Activated naive CD8-positive, alpha-beta T cell (primary cell): ENCODE data around the gene GNB1L.

Source experiments
- H3K27ac Mint-ChIP-seq: one replicate; pipeline ENCODE4 v1.8.0; 2021; ENCODE audit warnings: mixed read lengths
- H3K27me3 Mint-ChIP-seq: one replicate; pipeline ENCODE4 v1.8.0; 2021; ENCODE audit warnings: mixed read lengths
- H3K36me3 Mint-ChIP-seq: one replicate; pipeline ENCODE4 v1.8.0; 2021; ENCODE audit warnings: mixed read lengths
- H3K4me1 Mint-ChIP-seq: one replicate; pipeline ENCODE4 v1.8.0; 2021; ENCODE audit warnings: low read depth, mixed read lengths
- H3K4me3 Mint-ChIP-seq: one replicate; pipeline ENCODE4 v1.8.0; 2021; ENCODE audit warnings: mild to moderate bottlenecking, mixed read lengths
- H3K9me3 Mint-ChIP-seq: one replicate; pipeline ENCODE4 v1.8.0; 2021; ENCODE audit warnings: low read depth, mixed read lengths

Gene GNB1L

DNA sequence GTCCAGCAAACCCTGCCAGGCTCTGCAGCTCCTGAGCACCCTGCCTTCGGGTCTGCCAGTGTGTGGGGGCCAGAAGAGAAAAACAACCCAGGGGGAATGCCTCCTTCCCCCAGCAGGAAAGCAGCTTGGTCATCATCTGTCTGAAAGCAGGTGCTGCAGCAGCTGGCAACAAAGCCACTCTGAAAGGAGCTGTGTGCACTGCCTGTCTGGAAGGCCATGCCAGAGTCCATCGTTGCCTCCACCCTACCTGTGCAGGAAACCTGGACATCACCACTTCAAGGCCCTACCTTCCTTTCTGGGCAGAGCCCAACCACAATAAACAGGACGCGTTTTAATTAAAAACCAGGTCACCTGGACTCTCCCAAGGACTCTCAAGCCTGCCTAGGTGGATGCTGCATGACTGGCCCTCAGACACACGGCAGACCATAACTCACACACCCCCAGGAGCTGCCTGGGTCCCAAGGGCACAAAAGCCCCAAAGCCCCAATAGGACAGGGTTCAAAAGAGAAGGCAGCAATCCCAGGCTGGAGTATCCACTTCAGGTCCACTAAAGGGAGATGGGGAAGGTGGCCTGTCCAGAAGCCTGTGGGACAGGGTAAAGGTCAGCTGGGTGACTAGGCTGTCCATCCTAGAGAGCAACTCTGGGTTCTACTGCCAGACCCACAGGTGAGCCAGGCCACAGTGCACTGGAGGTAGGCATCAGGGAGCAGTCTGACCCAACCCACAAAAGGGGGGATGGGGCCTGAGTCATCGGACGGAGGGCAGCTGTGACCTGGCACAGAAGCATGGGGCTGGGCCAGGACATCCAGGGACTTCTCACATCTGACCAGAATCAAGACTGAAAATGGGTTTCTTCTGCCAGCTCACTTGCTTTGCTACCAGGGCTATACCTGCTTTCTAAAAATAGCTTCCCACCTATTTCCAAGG lies 6.1 kb downstream of the GNB1L start:
- H3K27me3 Mint-ChIP-seq = no peaks in the 10 kb centered on the region
- H3K4me1 Mint-ChIP-seq = peaks cover 57% of the 10 kb centered on the region
- H3K9me3 Mint-ChIP-seq = no peaks in the 10 kb centered on the region
- H3K4me3 Mint-ChIP-seq = no peak overlapping the region
- peak overlapping the region; percentile 46 for H3K27ac Mint-ChIP-seq
- peaks cover 3% of the 10 kb centered on the region for H3K36me3 Mint-ChIP-seq

DNA sequence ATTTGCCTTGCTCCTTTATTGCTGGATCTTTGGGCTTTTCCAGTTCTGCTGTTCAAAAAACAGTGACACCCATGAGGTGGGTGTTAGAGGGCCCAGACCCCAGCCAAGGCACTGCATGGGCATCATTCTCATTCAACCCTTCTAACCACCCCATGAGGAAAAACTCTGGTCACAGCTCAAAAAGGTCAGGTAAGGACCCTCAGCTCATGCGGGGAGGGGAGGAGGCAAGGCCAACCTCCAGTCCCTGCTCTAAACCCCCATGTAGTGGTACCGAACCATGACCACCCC lies 7.4 kb downstream of the GNB1L start:
- Mint-ChIP-seq H3K36me3 (peaks cover 3% of the 10 kb centered on the region), H3K27me3 (no peaks in the 10 kb centered on the region), H3K27ac (no peak overlapping the region), H3K9me3 (no peaks in the 10 kb centered on the region), H3K4me3 (no peak overlapping the region), H3K4me1 (peaks cover 44% of the 10 kb centered on the region)

DNA sequence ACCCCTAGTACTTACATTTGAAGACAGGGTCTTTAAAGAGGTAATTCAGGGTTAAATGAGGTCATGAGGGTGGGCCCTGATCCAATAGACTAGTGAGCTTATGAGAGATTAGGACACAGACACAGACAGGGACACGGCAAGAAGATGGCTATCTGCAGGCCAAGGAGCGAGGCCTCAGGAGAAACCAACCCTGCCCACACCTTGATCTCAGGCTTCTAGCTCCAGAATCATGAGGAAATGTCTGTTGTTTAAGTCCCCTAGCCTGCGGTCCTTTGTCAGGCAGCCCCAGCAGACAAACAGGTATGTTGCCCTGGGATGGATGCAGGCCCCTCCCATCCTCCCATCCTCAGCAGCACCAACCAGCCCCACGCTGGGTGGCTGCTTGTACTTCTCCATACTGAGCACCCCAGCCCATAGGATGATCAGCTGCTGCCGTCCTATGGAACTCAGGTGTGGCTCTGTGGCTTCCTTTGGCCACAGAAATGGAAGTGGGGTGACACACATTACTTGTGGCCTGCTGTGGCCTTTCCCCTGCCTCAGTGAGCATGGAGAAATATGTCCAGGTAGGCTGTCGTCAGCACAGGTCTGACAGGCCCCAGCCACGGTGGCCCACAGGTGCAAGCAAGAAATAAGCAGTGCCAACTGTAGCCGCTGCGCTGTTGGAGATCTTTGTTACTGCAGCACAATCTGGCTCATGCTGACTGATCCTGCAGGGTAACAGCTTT lies 7.9 kb downstream of the GNB1L start:
- Mint-ChIP-seq H3K36me3 (peaks cover 3% of the 10 kb centered on the region), H3K4me1 (peaks cover 41% of the 10 kb centered on the region), H3K4me3 (no peak overlapping the region), H3K27ac (no peak overlapping the region), H3K27me3 (no peaks in the 10 kb centered on the region), H3K9me3 (no peaks in the 10 kb centered on the region)

DNA sequence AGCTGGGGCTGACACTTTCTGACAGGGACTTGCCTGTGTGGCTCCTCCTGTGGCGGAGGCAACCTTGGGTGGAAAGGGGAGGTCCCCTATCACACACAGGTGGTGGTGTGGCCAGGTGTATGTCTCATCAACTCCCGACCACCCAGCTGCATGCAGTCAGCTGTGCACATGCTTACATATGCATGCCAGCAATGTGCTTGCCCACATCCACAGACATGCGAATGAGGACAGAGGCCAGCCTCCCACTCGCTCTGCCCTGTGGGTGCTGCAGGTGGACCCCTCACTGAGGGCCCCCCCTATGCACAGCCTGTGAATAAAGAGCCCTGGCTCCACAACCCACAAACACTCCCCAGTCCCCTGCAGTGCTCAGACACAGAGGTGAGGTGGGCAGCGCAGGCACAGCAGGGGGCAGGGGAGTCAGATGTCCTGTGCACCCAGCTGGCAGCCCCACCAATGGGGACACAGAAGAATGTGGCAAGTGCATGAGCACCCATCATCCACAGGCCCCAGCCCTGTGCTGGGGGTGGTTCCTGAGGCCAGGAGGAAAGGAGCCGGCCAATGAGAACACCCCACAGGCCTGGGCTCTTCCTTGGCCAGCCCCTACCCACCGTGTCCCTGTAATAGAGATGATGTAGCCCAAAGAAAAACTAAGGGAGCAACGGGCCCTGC lies 9.5 kb downstream of the GNB1L start:
- Mint-ChIP-seq H3K36me3 (peaks cover 3% of the 10 kb centered on the region), H3K4me3 (peak overlapping the region; percentile 63), H3K27ac (peak overlapping the region; percentile 64)

DNA sequence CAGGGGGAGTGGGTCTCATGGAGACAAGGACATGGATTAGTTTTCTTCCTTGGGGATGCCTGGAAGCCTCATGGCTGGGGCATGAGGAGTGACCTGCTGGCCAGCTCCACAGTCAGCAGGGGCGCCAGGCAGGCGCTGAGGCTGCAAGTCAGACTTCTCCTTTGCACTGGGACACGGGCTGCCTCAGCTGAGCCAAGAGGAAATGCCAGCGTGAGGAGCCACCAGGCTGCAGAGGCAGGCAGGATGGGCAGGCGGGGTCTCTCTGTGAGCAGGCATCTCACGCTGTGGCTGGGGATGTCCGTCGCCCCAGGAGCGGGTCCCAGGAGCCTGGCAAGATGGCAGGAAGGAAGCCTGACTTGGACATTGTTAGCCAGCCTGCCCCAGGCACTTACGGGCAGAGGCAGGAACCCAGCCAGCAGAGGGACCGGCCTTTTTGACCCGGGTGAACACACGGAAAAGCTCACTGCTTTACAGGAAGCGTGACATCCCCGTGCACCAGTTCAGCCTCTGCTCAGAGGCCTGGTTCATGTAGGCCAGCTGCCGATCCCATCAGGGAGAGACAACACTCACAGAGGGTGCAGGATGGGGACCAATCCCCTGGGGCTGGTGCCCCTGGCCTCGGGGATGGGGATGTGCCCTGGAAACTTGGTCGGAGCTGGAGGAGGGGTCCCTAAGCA lies 10.2 kb downstream of the GNB1L start:
- no peaks in the 10 kb centered on the region for H3K9me3 Mint-ChIP-seq
- H3K36me3 Mint-ChIP-seq = peaks cover 3% of the 10 kb centered on the region
- H3K4me3 Mint-ChIP-seq = peak overlapping the region; percentile 63
- peaks cover 27% of the 10 kb centered on the region for H3K4me1 Mint-ChIP-seq
- H3K27me3 Mint-ChIP-seq = no peaks in the 10 kb centered on the region
- H3K27ac Mint-ChIP-seq = peak overlapping the region; percentile 77

More for the DNA sequence above, 9.5 kb downstream of the GNB1L start:
- Mint-ChIP-seq H3K27me3 (no peaks in the 10 kb centered on the region), H3K9me3 (no peaks in the 10 kb centered on the region), H3K4me1 (peaks cover 33% of the 10 kb centered on the region)

DNA sequence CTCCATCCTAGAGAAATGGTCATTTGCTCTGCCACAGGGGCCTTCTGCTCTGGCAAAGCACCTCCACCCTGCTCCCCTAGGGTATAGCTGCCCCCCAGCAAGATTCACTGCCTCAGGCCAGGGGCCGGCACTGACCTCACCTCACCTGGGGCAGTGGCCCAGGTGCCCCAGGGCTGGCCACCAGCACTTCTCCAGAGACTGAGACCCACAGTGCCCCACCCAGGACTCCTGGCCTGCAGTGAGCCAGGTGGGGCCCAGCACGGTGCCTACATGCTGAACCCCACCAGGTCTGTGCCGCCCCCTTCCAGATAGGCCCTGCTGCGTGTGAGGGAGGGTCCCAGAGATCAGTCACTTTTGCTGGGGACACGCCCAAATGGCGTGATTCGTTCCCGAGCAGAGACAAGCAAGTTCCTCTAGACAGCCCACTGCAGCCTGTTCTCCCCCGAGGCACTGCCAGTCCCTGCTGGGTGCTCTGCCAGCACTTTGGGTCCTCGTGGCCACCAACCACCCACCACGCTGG lies 10.8 kb downstream of the GNB1L start:
- peaks cover 5% of the 10 kb centered on the region for H3K36me3 Mint-ChIP-seq
- H3K27me3 Mint-ChIP-seq = no peaks in the 10 kb centered on the region
- no peak overlapping the region for H3K4me3 Mint-ChIP-seq
- H3K9me3 Mint-ChIP-seq = no peaks in the 10 kb centered on the region
- peaks cover 27% of the 10 kb centered on the region for H3K4me1 Mint-ChIP-seq
- peak overlapping the region; percentile 10 for H3K27ac Mint-ChIP-seq

DNA sequence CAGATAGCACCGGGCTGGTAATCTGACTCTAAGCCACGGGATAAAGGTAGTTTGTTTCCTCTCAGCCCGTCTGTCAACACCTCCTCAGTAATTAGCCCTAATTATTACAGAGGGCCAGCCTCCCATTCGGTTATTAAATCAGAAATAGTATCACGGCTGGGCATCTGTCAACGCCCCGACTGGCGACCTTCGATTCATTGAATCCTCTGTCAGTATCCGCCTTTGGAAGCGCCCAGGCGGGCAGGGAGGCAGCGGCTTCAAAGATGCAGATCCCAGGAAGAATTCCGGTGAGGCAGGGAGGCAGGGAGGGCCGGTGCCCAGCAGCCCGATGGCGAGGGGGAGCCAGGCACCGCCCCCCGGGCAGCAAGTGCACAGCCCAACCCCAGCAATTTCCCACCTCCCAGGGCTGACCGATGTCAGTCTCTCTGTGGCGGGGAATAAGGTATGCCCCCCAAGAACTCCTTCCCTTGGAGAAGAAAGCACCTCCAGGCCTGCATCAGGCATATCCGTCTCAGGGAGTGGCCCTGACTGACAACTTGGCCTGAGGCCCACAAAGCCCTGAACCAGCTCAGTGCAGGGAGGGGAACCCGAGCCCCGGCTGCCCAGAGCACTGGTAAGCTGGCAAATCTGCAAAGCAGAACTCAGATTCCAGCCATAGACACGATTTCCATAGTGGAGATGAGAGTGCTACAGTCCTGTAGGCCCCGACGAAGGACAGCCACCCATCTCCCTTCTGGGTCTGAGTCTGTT lies 11.4 kb downstream of the GNB1L start:
- Mint-ChIP-seq H3K36me3 (peaks cover 7% of the 10 kb centered on the region), H3K9me3 (no peaks in the 10 kb centered on the region), H3K27ac (no peak overlapping the region), H3K4me1 (peaks cover 28% of the 10 kb centered on the region), H3K27me3 (no peaks in the 10 kb centered on the region), H3K4me3 (no peak overlapping the region)

DNA sequence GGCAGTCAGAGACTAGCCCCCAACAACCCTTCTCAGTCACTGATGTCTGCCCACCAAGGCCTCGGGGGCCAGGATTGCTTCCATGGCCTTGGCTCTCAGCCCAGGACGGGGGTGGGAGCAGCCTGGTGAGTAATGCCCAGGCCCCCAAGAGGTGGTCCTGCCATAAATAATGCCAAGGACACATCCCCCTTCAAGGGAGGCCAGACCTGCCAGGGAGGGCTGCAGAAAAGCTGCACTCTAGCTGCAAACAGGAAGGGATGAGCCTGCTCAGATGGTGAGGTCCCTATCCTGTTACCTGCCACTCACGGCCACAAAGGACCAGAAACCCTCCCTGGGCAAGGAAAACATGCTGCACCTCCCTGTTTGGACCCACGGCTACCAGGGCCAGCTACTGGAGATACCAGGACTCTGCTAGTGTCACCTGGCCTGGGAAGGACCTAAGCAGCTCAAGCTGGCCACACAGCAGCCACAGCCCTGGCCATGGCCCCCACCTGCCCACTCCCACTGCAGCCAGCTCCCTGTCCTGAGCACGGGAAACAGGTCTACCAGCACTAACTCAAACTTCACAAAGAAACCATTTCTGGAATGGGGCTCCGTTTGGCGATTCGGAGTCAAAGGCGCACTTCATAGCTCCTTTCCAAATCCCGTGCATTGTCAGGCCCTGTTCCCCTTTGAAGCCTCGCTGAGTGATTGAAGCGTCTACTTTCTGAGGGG lies 12.1 kb downstream of the GNB1L start:
- no peak overlapping the region for H3K4me3 Mint-ChIP-seq
- no peak overlapping the region for H3K27ac Mint-ChIP-seq

DNA sequence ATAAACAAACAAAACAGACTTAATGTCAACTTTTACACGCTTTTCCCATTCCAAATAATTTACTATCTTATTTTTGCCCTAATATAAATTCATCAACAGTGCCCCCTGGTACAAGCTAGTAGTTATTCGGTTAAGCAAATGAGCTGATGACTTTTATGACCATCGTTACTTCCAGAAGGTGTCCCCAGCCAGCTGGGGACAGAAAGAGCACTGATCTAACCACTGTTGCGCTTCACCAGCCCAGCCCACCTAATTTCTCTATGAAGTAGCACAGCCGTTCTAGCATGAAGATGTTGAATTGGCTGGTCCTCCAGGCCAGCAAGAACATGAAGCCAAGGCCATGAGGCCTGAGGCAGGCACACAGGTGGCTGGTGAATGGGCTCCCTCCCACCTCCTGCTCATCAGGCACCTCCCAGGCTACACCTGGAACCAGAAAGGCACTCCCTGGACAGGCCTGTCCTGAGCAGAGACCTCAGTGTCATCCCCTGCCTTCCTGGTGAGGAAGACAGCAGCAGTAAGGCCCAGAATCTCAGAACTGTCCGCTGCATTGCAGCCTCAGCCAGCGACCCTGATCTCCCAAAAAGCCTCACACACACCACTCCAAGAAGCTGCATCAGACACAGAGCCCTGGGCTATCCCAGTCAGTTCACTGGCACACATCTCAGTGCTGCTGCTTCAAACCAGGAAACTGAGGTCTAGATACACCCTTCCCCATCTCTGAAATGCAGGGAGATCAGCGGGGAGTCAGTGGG lies 12.9 kb downstream of the GNB1L start:
- peaks cover 4% of the 10 kb centered on the region for H3K36me3 Mint-ChIP-seq

More for the DNA sequence above, 12.1 kb downstream of the GNB1L start:
- Mint-ChIP-seq H3K4me1 (peaks cover 25% of the 10 kb centered on the region), H3K27me3 (no peaks in the 10 kb centered on the region), H3K36me3 (peaks cover 4% of the 10 kb centered on the region), H3K9me3 (no peaks in the 10 kb centered on the region)

DNA sequence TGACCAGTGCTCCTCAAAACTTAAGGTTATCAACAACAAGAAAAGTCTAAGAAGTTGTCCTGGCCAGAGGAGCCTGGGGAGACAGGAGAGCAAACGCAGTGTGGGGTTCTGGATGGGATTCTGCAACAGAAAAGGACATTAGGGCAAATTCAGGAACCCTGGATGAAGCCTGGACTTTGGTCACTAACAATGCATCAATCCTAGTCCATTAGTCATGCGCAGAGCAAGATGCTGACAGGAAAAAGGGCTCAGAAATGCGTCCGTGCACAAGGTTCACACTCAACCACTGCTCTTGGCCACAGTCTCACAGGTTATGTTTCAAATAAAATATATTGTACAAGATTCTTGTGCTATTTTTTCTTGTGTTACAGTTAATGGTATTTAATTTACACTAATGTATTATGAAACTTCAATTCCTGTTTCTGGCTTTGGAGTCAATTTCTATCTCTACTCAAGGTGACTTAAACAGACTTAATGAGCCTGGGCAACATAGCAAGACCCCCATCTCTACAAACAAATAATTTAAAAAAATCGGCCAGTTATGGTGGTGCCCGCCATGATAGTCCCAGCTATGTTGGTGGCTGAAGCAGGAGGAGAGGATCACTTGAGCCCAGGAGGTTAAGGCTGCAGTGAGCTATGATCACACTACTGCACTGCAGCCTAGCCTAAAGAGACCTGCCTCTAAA lies 13.6 kb downstream of the GNB1L start:
- no peak overlapping the region for H3K27ac Mint-ChIP-seq
- no peaks in the 10 kb centered on the region for H3K27me3 Mint-ChIP-seq
- peaks cover 4% of the 10 kb centered on the region for H3K36me3 Mint-ChIP-seq
- H3K4me3 Mint-ChIP-seq = no peak overlapping the region
- H3K4me1 Mint-ChIP-seq = peaks cover 28% of the 10 kb centered on the region
- H3K9me3 Mint-ChIP-seq = no peaks in the 10 kb centered on the region

More for the DNA sequence above, 12.9 kb downstream of the GNB1L start:
- H3K27me3 Mint-ChIP-seq = no peaks in the 10 kb centered on the region
- H3K9me3 Mint-ChIP-seq = no peaks in the 10 kb centered on the region
- H3K27ac Mint-ChIP-seq = no peak overlapping the region
- peaks cover 25% of the 10 kb centered on the region for H3K4me1 Mint-ChIP-seq
- H3K4me3 Mint-ChIP-seq = no peak overlapping the region

DNA sequence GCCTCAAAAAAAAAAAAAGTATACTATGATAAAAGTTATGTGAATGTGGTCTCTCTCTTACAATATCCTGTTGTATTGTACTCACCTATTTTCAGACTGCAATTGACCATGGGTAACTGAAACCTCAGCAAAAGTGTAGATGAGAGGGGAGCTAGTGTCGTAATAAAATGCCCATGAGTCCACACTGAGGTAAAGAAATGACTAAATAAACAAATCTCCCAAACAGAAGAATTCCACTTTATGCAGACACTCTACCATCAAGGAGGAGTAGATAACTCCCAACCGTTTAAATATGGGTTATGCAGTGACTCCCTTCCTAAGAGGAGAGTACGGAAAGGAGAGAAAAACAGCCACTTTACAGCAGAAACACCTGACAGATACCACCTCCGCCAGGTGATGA lies 14.6 kb downstream of the GNB1L start:
- peaks cover 4% of the 10 kb centered on the region for H3K36me3 Mint-ChIP-seq
- H3K4me3 Mint-ChIP-seq = no peak overlapping the region
- peaks cover 28% of the 10 kb centered on the region for H3K4me1 Mint-ChIP-seq
- H3K27me3 Mint-ChIP-seq = no peaks in the 10 kb centered on the region
- no peaks in the 10 kb centered on the region for H3K9me3 Mint-ChIP-seq
- H3K27ac Mint-ChIP-seq = no peak overlapping the region

DNA sequence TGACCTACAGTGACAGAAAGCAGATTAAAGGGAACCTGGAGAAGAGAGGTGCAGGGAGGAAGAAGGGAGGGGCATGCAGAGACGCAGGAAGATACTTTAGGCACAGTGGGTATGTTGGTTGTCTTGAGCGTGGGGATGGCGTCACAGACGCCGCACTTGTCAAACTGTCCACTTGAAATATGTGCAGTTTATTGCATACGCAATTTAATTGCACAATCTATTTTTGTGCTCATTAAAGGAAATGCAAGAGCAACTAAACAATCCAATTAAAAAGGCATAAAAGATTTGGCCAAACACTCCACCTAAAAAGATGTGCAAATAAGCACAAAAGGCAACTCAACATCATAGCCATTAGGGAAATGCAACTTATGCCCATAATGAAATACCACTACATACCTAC lies 16.8 kb downstream of the GNB1L start:
- Mint-ChIP-seq H3K9me3 (no peaks in the 10 kb centered on the region), H3K4me1 (peaks cover 30% of the 10 kb centered on the region), H3K36me3 (peaks cover 4% of the 10 kb centered on the region), H3K27ac (no peak overlapping the region), H3K4me3 (no peak overlapping the region), H3K27me3 (no peaks in the 10 kb centered on the region)
